Effector CD4-positive, alpha-beta T cell (primary cell): ENCODE measurements around the gene KCNQ1OT1.
A peak's percentile ranks its signal among the peaks of the same experiment; 100 is the strongest.

Source experiments
- DNase-seq: peaks from one replicate; pipeline ENCODE4 v3.0.0-alpha.2; 2020

KCNQ1OT1 gene

GRCh38 chr11:2591805-2592204 is 108.0 kb downstream of the KCNQ1OT1 start:
- DNase-seq, result no peak

DNA sequence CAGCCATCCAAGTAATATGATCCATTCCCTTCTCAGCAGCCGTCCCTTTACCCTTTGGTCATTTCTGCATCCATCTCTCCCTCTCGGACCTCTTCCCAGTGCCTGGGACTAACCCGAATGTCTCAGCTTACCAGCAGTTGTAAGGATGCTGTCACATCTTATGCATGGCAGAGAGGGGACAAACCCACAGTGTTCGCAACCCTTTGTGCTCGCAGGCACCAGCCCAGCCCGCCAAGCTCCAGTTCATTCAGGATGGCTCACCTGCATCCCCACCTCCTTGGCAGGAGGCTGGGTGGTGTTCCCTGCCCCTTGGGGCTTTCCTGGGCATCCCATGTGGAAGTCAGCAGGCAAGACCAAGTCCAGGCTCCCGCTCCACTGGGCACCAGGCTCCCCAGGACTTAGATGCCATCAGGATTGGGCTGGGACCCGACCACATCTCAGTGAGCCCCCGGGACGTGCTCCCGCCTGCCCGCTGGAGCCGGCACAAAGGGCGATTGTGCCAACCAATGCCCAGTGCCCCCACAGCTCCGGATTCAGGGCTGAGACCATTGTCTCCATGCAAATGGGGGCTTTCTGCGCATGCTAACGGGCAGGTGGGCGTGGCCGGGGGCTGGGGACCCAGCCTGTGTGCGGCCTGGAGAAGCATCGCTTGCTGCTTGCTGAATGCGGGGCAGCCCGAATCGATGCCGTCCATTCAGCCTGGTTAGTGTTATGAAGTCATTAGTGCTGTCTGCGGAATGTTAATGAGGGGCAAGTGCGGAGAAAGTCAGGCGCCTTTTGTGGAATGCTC is 108.6 kb downstream of the KCNQ1OT1 start:
- no peak for DNase-seq

DNA sequence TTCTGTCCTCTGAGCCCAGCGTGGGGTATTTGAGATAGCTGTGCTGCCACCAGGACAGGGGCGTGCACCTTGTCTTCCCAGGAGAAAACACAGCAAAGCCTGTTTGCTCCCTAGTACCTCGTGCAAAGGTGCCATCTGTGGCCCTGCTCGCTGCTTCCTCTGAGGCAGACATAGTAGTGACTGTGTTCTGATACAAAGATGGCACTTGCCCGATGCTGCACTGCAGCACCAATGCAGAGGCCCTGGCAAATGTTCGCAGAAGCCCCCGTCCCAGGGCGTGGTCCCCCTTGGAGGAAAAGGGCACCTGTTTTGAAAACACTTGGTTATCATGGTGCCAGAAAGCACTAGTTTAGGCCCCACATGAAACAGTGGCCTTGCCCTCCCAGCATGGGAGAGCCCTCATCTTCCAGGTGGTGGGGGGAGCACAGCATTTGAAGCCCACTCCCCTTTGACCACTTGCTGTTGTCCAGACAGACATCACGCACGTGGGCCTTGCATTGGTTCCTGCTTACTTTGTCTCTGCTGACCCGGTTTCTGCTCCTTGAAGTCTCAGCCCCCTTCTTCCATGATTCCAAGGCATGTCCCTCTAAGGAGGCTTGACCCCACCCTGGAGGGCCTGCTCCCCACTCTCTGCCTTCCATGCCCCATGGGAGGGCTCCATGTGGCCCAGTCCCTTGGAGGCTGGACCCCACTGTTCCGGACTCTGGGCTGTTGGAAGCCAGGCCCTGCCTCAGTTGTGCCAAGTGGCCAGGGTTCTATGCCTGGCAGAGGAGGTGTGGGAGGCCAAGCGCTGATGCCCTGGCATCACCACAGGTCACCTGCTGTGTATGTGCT is 109.4 kb downstream of the KCNQ1OT1 start:
- no peak for DNase-seq

- no peak for DNase-seq
Measured at GRCh38 chr11:2589538-2589934, 110.3 kb downstream of the KCNQ1OT1 start.

DNA sequence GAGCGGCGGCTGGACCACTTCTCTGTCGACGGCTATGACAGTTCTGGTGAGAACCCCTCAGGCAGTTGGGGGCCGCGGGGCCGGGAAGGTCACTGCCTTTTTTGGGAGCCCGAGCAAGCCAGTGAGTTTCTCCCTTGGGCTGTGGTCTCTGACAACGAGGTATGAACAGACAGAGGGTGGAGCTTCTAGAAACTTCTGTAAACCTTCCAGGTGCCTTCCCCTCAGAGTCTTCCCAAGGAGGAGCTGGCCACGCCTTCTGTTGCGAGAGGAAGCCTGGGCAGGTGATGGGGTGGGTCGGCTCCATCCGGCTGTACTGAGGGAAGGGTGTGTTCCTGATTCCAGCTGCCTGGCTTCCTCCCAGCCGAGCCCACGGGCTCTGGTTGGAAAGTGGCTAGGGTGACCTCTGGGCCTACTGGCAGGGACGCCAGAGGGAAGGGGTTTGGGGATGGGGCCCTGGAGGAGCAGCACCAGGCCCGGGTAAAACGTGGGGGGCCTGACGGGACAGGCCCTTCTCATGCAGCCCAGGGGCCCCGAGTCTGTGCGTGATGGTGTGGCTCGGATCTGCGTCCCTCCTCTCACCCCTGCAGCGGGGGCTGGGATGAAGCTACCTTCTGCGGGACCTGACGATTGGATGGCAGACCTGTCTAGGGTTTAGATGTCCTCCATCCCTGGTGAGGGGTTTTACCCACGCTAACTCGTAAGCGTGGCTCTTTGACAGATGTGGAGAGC is 110.8 kb downstream of the KCNQ1OT1 start:
- no peak for DNase-seq

- DNase-seq, result no peak
Measured at GRCh38 chr11:2587976-2588748, 111.6 kb downstream of the KCNQ1OT1 start.

DNA sequence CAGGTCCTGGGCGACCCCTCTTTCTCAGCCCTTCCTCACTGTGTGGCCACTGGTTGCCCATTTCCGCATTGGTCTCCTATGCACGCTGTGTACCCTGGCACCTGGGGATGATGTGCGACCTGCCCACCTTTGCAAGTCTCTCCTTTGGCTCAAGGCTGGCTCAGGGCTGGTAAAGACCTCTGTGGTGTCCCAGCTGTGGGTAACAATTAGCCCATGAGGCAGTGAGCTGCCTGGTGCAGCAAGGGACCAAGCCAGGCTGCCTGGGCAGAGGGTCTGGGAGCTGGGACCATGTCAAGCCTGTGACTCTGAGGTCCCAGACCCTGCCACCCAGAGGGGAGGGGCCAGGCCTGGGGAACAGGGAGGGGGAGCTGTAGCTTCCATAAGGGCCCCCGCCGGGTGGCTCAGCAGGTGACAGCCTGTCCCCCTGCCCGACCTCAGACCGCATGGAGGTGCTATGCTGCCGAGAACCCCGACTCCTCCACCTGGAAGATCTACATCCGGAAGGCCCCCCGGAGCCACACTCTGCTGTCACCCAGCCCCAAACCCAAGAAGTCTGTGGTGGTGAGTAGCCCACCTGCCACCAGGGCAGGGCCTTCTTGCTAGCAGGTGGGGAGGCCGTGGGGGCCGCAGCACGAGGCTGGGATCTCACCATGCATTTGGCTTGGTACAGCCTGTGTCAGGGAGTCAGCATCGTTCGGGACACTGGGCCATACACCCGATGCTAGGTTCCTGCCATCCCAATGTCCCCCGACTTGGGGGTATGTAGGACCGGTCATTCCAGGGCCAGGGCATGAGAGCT is 112.5 kb downstream of the KCNQ1OT1 start:
- no peak for DNase-seq

DNA sequence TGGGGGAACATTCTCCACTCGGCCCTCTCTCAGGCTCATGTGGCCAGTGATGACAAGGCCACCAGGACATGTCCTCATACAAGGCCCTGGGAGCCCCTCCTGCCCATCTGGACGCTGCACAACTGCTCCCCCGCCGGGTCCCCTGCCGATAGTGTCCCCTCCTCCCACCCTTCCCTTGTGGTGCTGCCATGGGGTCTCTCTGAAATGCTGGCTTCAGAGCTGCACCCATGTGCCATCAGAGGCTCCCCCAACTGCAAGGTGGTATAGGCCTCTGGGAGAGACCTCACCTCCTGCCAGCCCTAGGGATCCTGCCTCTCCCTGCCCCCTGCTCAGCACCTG is 113.0 kb downstream of the KCNQ1OT1 start:
- DNase-seq, result no peak

DNA sequence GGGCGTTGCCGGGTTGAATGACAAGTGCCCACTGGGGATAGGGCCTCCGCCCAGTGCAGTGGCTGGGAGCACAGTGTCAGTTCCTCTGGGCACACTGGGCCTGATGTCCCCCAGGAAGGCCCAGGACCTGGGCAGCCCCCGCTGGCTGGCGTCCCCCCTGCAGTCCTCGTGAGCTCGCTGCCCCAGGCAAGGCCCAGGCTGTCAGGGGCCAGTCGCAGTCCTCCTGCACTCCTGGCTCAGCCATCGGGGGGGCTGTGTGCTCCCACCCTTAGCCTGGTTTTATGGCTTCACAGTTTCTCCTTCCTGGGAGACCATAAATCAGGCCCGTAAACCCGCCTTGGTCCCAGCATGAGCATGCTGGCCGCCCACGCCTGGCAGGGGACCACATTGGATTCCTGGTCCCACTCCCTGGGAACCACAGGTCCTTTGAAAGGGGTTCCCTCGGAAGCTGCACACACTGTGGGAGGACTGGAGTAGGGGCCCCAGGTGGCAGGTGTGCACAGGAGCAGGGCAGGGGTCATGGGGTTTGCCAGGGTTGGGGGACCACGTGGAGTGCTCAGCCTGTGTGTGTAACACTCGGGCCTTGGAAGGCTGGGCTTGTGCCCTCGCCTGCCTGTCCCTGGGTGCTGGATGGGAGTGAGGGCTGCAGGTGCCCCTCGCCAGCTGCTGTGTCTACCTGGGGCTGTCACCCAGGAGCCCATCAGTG is 113.6 kb downstream of the KCNQ1OT1 start:
- no peak for DNase-seq

DNA sequence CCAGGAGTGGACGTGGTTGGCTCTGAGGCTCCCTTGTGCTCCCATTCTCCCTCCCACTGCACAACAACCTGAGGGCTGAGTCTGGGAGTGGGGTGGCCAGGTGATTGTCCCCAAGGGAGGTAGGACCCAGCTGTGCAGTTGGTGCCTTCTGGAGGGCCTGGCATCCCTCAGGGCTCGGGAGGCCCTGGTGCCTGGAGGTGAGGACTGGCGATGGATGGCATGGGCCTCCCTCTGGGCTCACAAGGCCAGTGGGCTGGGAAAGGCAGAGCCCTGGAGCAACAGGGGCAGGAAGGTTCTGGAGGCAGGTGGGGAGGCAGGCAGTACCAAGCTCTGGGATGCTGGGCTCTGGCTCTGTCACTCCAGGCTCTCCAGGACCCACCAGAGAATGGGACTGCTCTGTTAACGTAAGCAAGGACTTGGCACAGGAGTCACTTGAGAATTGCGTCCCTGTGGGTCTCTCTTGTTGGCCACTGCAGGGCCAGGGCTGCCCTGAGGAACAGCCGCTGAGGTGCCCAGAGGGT is 114.2 kb downstream of the KCNQ1OT1 start:
- no peak for DNase-seq

DNA sequence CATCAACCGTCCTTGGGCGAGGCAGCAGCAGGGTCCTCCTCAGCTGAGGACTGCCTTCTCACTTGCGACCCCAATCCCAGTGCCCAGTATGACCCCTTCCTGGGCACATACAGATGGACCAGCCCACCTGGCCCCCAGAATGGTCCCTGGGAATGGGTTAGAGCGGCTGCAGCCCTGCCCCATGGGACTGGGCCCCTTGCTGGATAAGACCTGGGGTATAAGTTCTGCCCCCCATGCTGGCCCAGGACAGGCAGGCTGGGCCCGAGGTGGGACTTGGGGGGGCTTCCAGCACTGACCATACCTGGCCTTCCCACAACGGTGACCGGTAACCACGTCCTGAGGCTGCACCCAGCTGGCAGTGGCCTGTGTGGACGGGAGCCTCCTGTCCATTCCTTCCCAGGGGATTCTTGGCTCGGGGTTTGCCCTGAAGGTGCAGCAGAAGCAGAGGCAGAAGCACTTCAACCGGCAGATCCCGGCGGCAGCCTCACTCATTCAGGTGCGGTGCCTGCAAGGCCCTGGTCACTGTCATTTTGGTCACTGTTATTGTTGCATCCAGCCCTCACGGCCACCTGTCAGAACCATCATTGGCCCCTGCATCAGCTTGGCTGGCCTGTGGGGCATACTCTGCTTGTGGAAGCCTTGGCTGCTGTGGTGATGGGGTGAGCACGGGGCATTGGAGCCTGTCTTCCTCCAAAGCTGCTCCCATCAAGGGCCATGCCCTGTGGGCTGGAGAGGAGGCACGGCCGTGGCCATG is 114.8 kb downstream of the KCNQ1OT1 start:
- DNase-seq, result no peak

DNA sequence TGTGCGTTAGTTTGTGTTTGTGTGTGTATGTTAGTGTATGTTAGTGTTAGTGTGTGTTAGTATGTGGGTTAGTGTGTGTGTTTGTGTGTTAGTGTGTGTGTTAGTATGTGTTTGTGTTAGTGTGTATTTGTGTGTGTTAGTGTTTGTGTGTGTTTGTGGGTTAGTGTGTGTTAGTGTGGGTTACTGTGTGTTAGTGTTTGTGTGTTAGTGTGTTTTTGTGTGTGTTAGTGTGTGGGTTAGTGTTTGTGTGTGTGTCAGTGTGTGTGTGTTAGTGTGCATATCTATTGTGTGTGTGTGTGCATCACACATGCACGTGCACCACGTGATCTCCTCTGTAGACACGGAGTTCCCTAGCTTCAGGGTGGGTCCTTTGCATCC is 115.4 kb downstream of the KCNQ1OT1 start:
- DNase-seq, result no peak

DNA sequence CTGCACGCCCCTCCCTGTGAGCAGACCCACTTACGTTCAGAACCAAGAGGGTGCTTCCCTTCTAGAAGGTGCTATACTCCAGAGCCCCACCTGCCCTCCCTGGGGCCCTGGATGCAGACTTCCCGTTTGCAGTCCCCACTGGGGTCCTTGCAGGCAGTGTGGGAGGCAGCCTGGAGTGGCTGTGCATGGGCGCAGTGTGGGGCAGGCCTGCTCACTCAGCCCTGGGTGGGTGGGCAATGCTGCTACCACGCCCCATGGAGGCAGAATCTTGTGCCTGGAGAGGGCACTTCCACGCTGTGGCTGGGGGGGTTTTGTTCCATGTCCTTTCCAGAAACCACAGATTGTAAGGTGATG is 116.2 kb downstream of the KCNQ1OT1 start:
- peak; percentile 1 for DNase-seq

- peak; percentile 1 for DNase-seq
Measured at GRCh38 chr11:2582946-2583604, 116.7 kb downstream of the KCNQ1OT1 start.

- DNase-seq, result no peak
Measured at GRCh38 chr11:2582351-2582945, 117.3 kb downstream of the KCNQ1OT1 start.

DNA sequence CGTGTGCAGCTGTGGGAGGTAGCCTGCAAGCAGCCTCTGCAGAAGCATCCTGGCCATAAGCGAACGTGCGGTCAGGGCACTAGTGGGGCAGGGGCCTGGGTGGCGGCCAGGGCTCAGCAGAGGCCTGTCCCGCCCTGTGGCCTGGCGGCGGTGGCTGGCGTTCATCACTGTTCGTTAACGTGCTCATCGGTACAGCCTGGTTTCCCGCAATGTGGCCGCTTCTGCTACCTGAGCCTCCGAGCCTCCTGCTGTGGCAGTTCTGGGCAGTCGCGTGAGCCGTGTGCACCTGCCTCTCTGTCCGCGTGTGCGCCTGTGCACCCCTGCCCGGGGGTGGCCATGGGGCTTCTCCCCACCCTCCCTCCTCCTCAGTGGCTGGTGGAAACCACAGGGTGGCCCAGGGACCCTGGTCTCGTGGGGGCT is 117.9 kb downstream of the KCNQ1OT1 start:
- DNase-seq, result peak; percentile 0

DNA sequence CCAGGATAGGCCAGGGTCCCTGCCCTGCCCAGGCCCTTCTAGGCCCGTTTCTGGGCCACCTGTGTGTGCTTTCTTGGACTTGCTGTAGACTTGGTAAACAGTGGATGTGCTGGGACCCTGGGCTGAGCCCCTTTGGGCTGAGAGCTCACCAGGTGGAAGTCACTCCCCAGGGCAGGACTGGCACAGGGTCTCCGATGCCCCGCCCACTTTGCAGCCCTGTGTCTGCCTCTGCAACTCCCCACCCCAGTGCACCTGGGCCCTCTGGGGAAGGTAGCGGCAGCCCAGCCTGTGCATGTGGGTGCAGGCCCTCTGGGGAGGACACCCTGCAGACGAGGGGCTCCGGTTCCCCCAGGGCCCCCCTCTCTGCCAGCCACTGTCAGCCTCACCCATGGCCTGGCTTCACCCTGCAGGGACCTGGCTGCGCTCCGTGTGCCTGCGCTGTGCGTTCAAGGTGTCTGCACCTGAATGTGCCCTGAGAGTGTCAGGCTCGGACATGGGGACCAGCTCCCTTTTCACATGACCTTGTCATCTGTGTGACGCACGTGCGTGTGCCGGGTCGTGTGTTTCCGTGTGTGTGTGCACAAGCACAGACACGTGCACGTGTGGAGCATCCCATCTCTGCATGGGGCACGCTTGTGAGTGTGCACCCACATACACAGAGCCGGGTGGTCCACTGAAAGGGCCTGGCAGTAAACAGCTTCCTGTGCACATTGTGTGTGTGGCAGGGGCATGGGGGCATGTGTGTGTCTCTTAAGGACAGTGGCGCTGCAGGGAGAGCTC is 118.5 kb downstream of the KCNQ1OT1 start:
- DNase-seq, result no peak

DNA sequence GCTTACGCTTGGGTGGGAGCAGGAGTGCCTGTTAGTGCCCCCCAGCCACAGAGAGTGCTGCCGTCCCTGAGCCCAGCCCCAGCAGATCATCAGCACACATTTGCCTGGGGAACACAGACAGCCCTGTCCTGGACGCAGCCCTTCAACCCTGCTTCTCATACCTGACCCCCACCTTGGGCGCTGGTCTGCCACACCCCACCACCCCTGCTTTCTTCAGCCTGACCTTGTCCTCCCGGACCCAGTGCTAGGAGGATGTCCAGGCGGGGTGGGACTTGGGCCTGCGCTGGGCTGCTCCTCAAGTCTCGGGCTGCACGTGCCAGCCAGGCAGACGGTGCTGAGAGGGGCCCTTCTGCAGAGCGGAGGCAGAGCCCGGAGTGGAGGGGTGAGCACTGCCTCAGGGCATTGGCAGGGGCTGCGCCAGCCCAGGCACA is 119.2 kb downstream of the KCNQ1OT1 start:
- no peak for DNase-seq

DNA sequence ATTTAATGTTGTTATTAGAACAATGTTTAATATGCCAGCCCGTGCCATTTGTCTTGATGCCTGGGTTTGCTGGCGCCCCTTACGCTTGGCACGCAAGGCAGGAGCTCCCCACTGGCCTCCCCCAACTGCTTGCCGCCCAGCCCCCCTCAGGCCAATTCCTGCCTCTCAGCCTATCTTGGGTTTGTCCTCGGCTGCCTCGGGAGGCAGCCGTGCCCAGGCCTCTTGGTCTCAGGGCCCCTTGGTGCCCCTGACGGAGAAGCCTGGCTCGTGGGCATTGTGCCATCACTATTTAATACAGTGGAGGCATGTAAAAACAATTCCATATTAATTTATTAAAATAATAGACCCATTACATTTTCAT is 119.8 kb downstream of the KCNQ1OT1 start:
- no peak for DNase-seq
